ENCODE results near the gene SELENOV. TPM values are rescaled to one million over a fixed set of nuclear protein-coding genes. Genes with fewer than 3 reads are reported as not detected.

Gene SELENOV
- total RNA-seq, 1 experiment from 2014 or later: not detected

- intact Hi-C loops (cut with micrococcal nuclease): no loop called here
- DNase-seq (ENCODE audit: low read depth, low spot score) (no peak), ATAC-seq (no peak)
- no peaks in the 10 kb centered on the region for H3K79me2 ChIP-seq (ENCODE audit: insufficient read depth, low read length)
- H3K9me2 ChIP-seq (ENCODE audit: insufficient read depth): no peaks in the 10 kb centered on the region
- no peaks in the 10 kb centered on the region for H3K27me3 ChIP-seq (ENCODE audit: insufficient read depth, low read length)
- POLR2A ChIA-PET: interaction anchor here (1.3 kb wide), 1 partner anchor 89 kb away, joined by 3 read pairs; the partner anchor contains the start of gene RPS16
- no peak overlapping the region for H3K27ac ChIP-seq (ENCODE audit: low read depth, low read length)
- TF ChIP-seq EGR1 (IDR thresholded peaks at IDR 0.05; ENCODE audit: low read depth): no peak
- TF ChIP-seq ZNF274 (IDR thresholded peaks at IDR 0.05; ENCODE audit: low read depth, low read length): no peak
- TF ChIP-seq FOSL1 (IDR thresholded peaks at IDR 0.05; ENCODE audit: low read depth): no peak
- TF ChIP-seq CEBPB (IDR thresholded peaks at IDR 0.05; ENCODE audit: low read depth): no peak
- H3K36me3 ChIP-seq (ENCODE audit: control insufficient read depth in 1 of 2, insufficient read depth in 2 of 2, low read length in 2 of 2): no peaks in the 10 kb centered on the region
- no peak overlapping the region for H3K4me3 ChIP-seq (replicated peaks in 1 of 2; ENCODE audit: low read depth in 1 of 2, low read length in 2 of 2)
- H4K20me1 ChIP-seq (ENCODE audit: insufficient read depth): no peaks in the 10 kb centered on the region
- no peak overlapping the region for H2AFZ ChIP-seq (ENCODE audit: low read depth, low read length, poor library complexity, severe bottlenecking)
- H3K4me2 ChIP-seq (ENCODE audit: low read length): no peak overlapping the region
- H3K4me1 ChIP-seq (ENCODE audit: control insufficient read depth in 1 of 2, insufficient read depth in 2 of 2, low read length in 2 of 2): no peaks in the 10 kb centered on the region
- CTCF ChIA-PET: interaction anchor here (0.6 to 0.9 kb wide), 2 partner anchors 8 to 46 kb away, joined by 3 read pairs; partner anchors contain the start of gene EID2B
- no peaks in the 10 kb centered on the region for H3K9me3 ChIP-seq (ENCODE audit: control insufficient read depth in 1 of 2, insufficient read depth in 1 of 2, low read depth in 1 of 2, low read length in 2 of 2)
- no peak overlapping the region for H3K9ac ChIP-seq (ENCODE audit: low read length)
- RAD21 ChIA-PET (ENCODE audit: low non-redundant PET in 1 of 2, low total read pairs in 2 of 2, uncharacterized antibody in 2 of 2, unreplicated experiment in 2 of 2): no interaction called here
- no TSS peak for BruUV-seq (replicated peaks)
Measured at GRCh38 chr19:39524495-39524894, 9.6 kb downstream of the SELENOV start.

GRCh38 chr19:39525205-39525604 lies 10.3 kb downstream of the SELENOV start:
- no peaks in the 10 kb centered on the region for H4K20me1 ChIP-seq (ENCODE audit: insufficient read depth)
- H3K79me2 ChIP-seq (ENCODE audit: insufficient read depth, low read length): no peaks in the 10 kb centered on the region
- H3K9me2 ChIP-seq (ENCODE audit: insufficient read depth): no peaks in the 10 kb centered on the region
- TF ChIP-seq EZH2phosphoT487 (IDR thresholded peaks at IDR 0.05; ENCODE audit: borderline replicate concordance) (no peak), REST (IDR thresholded peaks at IDR 0.05; ENCODE audit: low read depth) (no peak), ZNF274 (IDR thresholded peaks at IDR 0.05; ENCODE audit: low read depth, low read length) (no peak), EZH2 (IDR thresholded peaks at IDR 0.05) (no peak), CEBPB (IDR thresholded peaks at IDR 0.05; ENCODE audit: low read depth) (no peak), YY1 (IDR thresholded peaks at IDR 0.05; ENCODE audit: extremely low read depth, insufficient replicate concordance, low read depth, low read length) (no peak), MAX (IDR thresholded peaks at IDR 0.05) (no peak), TCF7L2 (IDR thresholded peaks at IDR 0.05; ENCODE audit: borderline replicate concordance, extremely low read depth, insufficient read depth, insufficient read length) (no peak), ATF3 (IDR thresholded peaks at IDR 0.05) (no peak), FOSL1 (IDR thresholded peaks at IDR 0.05; ENCODE audit: low read depth) (no peak), SRF (IDR thresholded peaks at IDR 0.05; ENCODE audit: low read depth) (no peak)
- H3K4me3 ChIP-seq (replicated peaks in 1 of 2; ENCODE audit: low read depth in 1 of 2, low read length in 2 of 2): no peak overlapping the region
- CTCF ChIA-PET: no interaction called here
- POLR2A ChIA-PET: no interaction called here
- DNase-seq (ENCODE audit: low read depth, low spot score) (no peak), ATAC-seq (no peak)
- no peaks in the 10 kb centered on the region for H3K9me3 ChIP-seq (ENCODE audit: control insufficient read depth in 1 of 2, insufficient read depth in 1 of 2, low read depth in 1 of 2, low read length in 2 of 2)
- no peak overlapping the region for H3K27ac ChIP-seq (ENCODE audit: low read depth, low read length)
- no TSS peak for BruUV-seq (replicated peaks)
- H2AFZ ChIP-seq (ENCODE audit: low read depth, low read length, poor library complexity, severe bottlenecking): no peak overlapping the region
- intact Hi-C loops (cut with micrococcal nuclease): no loop called here
- no peak overlapping the region for H3K4me2 ChIP-seq (ENCODE audit: low read length)
- no peaks in the 10 kb centered on the region for H3K36me3 ChIP-seq (ENCODE audit: control insufficient read depth in 1 of 2, insufficient read depth in 2 of 2, low read length in 2 of 2)
- H3K9ac ChIP-seq (ENCODE audit: low read length): no peak overlapping the region
- RAD21 ChIA-PET (ENCODE audit: low non-redundant PET in 1 of 2, low total read pairs in 2 of 2, uncharacterized antibody in 2 of 2, unreplicated experiment in 2 of 2): no interaction called here
- H3K27me3 ChIP-seq (ENCODE audit: insufficient read depth, low read length): no peaks in the 10 kb centered on the region
- no peaks in the 10 kb centered on the region for H3K4me1 ChIP-seq (ENCODE audit: control insufficient read depth in 1 of 2, insufficient read depth in 2 of 2, low read length in 2 of 2)

Data from HCT116 (cell line).